ENCODE results near the gene AOC1. TPM values are rescaled to one million over a fixed set of nuclear protein-coding genes. Genes with fewer than 3 reads are reported as not detected.

Gene AOC1
- polyA plus RNA-seq, 1 donor from 2014 or later = not detected

DNA sequence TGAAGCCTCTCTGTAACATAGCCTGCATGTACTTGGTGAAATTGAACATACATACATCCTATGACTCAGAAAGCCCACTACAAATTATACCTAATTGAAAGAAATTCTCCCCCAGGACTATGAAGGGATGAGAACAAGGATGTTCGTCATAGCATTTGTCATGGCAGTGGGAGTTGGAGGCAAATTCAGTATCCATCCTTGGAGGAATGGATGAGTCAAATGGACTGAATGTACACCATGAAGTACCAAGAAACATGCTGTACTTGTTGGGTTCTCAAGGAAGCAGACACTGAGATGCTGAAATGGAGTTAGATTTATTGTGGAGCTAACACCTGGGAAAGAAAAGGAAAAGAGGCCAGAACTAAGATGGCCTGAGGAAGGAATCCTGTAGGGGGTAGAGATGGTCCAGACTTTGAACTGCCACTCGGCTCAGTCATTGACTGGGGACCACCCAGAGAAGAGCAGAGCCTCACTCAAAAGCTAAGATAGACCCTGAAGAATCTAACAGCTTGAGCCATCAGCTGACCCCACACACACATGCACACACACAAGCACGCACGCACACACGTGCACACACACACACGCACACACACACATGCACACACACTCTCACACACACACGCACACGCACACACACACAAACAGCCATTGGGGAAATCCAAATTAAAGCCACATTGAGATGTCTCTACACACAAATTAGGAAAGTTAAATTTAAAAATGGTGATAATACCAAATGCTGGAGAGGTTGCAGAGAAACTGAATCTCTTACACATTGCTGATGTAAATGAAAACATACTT, 22.3 kb downstream of the AOC1 start:
- H3K27ac ChIP-seq (ENCODE audit: low read length) = no peak overlapping the region
- H3K36me3 ChIP-seq (ENCODE audit: insufficient read depth, low read length) = no peaks in the 10 kb centered on the region
- TF ChIP-seq RAD21 (conservative IDR thresholded peaks at IDR 0.05) = no peak
- H3K9ac ChIP-seq (ENCODE audit: low read length) = no peak overlapping the region
- H3K9me3 ChIP-seq (ENCODE audit: low read length) = no peaks in the 10 kb centered on the region
- no peaks in the 10 kb centered on the region for H3K79me2 ChIP-seq (replicated peaks; ENCODE audit: insufficient read depth, low read length)
- no peak overlapping the region for H3K4me2 ChIP-seq (ENCODE audit: low read length)
- H3K4me3 ChIP-seq (ENCODE audit: low read length) = no peak overlapping the region
- no peaks in the 10 kb centered on the region for H3F3A ChIP-seq (ENCODE audit: insufficient read depth, low read length, poor library complexity, severe bottlenecking)
- no peaks in the 10 kb centered on the region for H4K20me1 ChIP-seq (ENCODE audit: insufficient read depth)
- H2AFZ ChIP-seq (ENCODE audit: low read depth, low read length) = no peak overlapping the region
- H3K27me3 ChIP-seq (ENCODE audit: insufficient read depth, low read depth, low read length) = no peaks in the 10 kb centered on the region
- H3K9me2 ChIP-seq (ENCODE audit: insufficient read depth, low read length) = no peaks in the 10 kb centered on the region

DNA sequence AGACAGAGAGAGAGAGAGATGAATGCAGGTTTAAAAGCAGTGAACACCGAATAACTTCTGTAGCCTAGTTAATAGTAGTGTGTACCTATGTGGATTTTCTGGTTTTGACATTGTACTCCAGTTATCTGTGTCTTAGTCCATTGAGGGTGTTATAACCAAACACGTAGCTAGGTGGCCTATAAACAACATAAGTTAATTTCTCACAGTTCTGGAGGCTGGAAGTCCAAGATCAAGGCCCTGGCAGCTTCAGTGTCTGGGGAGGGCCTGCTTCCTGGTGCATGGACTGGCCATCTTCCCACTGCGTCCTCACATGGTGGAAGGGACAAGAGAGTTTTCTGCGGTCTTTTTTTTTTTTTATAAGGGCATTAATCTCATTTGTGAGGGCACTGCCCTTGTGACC, 23.5 kb downstream of the AOC1 start:
- Histone ChIP-seq H3K27me3 (ENCODE audit: insufficient read depth, low read depth, low read length) (no peaks in the 10 kb centered on the region), H3K4me3 (ENCODE audit: low read length) (no peak overlapping the region), H3K36me3 (ENCODE audit: insufficient read depth, low read length) (no peaks in the 10 kb centered on the region), H3K27ac (ENCODE audit: low read length) (no peak overlapping the region), H3K9ac (ENCODE audit: low read length) (no peak overlapping the region), H3K9me2 (ENCODE audit: insufficient read depth, low read length) (no peaks in the 10 kb centered on the region), H2AFZ (ENCODE audit: low read depth, low read length) (no peak overlapping the region), H3K4me2 (ENCODE audit: low read length) (no peak overlapping the region), H3K9me3 (ENCODE audit: low read length) (no peaks in the 10 kb centered on the region), H3K79me2 (replicated peaks; ENCODE audit: insufficient read depth, low read length) (no peaks in the 10 kb centered on the region), H4K20me1 (ENCODE audit: insufficient read depth) (no peaks in the 10 kb centered on the region), H3F3A (ENCODE audit: insufficient read depth, low read length, poor library complexity, severe bottlenecking) (no peaks in the 10 kb centered on the region)
- TF ChIP-seq MXI1 (conservative IDR thresholded peaks at IDR 0.05; ENCODE audit: poor library complexity, severe bottlenecking) (no peak), EZH2 (IDR thresholded peaks at IDR 0.05; ENCODE audit: borderline replicate concordance, insufficient read depth, low read length, poor library complexity, severe bottlenecking) (no peak), SMC3 (conservative IDR thresholded peaks at IDR 0.05; ENCODE audit: poor library complexity) (no peak), TAF1 (IDR thresholded peaks at IDR 0.05; ENCODE audit: low read depth) (no peak)
- TF ChIP-seq, protein P1, sequence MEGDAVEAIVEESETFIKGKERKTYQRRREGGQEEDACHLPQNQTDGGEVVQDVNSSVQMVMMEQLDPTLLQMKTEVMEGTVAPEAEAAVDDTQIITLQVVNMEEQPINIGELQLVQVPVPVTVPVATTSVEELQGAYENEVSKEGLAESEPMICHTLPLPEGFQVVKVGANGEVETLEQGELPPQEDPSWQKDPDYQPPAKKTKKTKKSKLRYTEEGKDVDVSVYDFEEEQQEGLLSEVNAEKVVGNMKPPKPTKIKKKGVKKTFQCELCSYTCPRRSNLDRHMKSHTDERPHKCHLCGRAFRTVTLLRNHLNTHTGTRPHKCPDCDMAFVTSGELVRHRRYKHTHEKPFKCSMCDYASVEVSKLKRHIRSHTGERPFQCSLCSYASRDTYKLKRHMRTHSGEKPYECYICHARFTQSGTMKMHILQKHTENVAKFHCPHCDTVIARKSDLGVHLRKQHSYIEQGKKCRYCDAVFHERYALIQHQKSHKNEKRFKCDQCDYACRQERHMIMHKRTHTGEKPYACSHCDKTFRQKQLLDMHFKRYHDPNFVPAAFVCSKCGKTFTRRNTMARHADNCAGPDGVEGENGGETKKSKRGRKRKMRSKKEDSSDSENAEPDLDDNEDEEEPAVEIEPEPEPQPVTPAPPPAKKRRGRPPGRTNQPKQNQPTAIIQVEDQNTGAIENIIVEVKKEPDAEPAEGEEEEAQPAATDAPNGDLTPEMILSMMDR (IDR thresholded peaks at IDR 0.05; ENCODE audit: poor library complexity, severe bottlenecking) = peak; percentile 12

GRCh38 chr7:150876817-150877526, 24.7 kb downstream of the AOC1 start:
- Histone ChIP-seq H3K4me3 (ENCODE audit: low read length) (no peak overlapping the region), H3K27me3 (ENCODE audit: insufficient read depth, low read depth, low read length) (no peaks in the 10 kb centered on the region), H3K27ac (ENCODE audit: low read length) (no peak overlapping the region), H3K4me2 (ENCODE audit: low read length) (no peak overlapping the region), H3K9ac (ENCODE audit: low read length) (no peak overlapping the region), H3K79me2 (replicated peaks; ENCODE audit: insufficient read depth, low read length) (no peaks in the 10 kb centered on the region), H3K9me3 (ENCODE audit: low read length) (no peaks in the 10 kb centered on the region), H4K20me1 (ENCODE audit: insufficient read depth) (no peaks in the 10 kb centered on the region), H3K9me2 (ENCODE audit: insufficient read depth, low read length) (no peaks in the 10 kb centered on the region), H3K36me3 (ENCODE audit: insufficient read depth, low read length) (no peaks in the 10 kb centered on the region), H2AFZ (ENCODE audit: low read depth, low read length) (no peak overlapping the region), H3F3A (ENCODE audit: insufficient read depth, low read length, poor library complexity, severe bottlenecking) (no peaks in the 10 kb centered on the region)
- TF ChIP-seq EZH2 (IDR thresholded peaks at IDR 0.05; ENCODE audit: borderline replicate concordance, insufficient read depth, low read length, poor library complexity, severe bottlenecking) = no peak
- TF ChIP-seq RAD21 (conservative IDR thresholded peaks at IDR 0.05) = peak; percentile 26
- no peak for TF ChIP-seq EP300 (conservative IDR thresholded peaks at IDR 0.05; ENCODE audit: poor library complexity, severe bottlenecking)
- TF ChIP-seq TAF1 (IDR thresholded peaks at IDR 0.05; ENCODE audit: low read depth) = no peak
- no peak for TF ChIP-seq POLR2AphosphoS5 (IDR thresholded peaks at IDR 0.05)
- TF ChIP-seq, protein P1 (IDR thresholded peaks at IDR 0.05; ENCODE audit: poor library complexity, severe bottlenecking) = peak; percentile 51
- TF ChIP-seq SMC3 (conservative IDR thresholded peaks at IDR 0.05; ENCODE audit: poor library complexity) = peak; percentile 58
- no peak for TF ChIP-seq MXI1 (conservative IDR thresholded peaks at IDR 0.05; ENCODE audit: poor library complexity, severe bottlenecking)
- no peak for TF ChIP-seq REST (IDR thresholded peaks at IDR 0.05; ENCODE audit: borderline replicate concordance)
